Measurements from ENCODE around the gene DYNC2H1.

The DYNC2H1 gene

DNA sequence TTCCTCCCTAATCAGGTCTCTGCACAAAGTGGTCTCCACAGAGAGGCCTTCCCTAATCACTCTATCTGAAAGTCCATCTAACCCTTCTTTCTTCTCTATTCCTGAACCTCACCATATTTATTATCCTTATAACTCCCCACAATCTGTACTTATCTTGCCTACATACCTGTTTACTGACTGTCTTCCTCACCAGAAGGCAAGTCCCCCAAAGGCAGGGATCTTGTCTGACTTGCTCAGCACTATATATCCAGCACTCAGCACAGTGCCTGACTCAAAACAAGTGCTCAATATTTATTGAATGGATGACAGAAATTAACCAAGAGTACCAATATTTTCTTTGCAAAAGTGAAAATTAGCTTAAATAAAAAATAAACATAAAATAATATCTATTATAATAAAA is 22.8 kb upstream of the DYNC2H1 start:
- H3K27ac ChIP-seq (replicated peaks): no peak overlapping the region
- TF ChIP-seq, protein P1, sequence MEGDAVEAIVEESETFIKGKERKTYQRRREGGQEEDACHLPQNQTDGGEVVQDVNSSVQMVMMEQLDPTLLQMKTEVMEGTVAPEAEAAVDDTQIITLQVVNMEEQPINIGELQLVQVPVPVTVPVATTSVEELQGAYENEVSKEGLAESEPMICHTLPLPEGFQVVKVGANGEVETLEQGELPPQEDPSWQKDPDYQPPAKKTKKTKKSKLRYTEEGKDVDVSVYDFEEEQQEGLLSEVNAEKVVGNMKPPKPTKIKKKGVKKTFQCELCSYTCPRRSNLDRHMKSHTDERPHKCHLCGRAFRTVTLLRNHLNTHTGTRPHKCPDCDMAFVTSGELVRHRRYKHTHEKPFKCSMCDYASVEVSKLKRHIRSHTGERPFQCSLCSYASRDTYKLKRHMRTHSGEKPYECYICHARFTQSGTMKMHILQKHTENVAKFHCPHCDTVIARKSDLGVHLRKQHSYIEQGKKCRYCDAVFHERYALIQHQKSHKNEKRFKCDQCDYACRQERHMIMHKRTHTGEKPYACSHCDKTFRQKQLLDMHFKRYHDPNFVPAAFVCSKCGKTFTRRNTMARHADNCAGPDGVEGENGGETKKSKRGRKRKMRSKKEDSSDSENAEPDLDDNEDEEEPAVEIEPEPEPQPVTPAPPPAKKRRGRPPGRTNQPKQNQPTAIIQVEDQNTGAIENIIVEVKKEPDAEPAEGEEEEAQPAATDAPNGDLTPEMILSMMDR (IDR thresholded peaks at IDR 0.05; ENCODE audit: insufficient read depth, low read length): no peak
- TF ChIP-seq GABPA (IDR thresholded peaks at IDR 0.05; ENCODE audit: low read depth) (no peak), POLR2AphosphoS5 (IDR thresholded peaks at IDR 0.05; ENCODE audit: low read depth) (no peak), SPI1 (IDR thresholded peaks at IDR 0.05; ENCODE audit: borderline replicate concordance, low read depth) (no peak)
- TF ChIP-seq, protein P2, sequence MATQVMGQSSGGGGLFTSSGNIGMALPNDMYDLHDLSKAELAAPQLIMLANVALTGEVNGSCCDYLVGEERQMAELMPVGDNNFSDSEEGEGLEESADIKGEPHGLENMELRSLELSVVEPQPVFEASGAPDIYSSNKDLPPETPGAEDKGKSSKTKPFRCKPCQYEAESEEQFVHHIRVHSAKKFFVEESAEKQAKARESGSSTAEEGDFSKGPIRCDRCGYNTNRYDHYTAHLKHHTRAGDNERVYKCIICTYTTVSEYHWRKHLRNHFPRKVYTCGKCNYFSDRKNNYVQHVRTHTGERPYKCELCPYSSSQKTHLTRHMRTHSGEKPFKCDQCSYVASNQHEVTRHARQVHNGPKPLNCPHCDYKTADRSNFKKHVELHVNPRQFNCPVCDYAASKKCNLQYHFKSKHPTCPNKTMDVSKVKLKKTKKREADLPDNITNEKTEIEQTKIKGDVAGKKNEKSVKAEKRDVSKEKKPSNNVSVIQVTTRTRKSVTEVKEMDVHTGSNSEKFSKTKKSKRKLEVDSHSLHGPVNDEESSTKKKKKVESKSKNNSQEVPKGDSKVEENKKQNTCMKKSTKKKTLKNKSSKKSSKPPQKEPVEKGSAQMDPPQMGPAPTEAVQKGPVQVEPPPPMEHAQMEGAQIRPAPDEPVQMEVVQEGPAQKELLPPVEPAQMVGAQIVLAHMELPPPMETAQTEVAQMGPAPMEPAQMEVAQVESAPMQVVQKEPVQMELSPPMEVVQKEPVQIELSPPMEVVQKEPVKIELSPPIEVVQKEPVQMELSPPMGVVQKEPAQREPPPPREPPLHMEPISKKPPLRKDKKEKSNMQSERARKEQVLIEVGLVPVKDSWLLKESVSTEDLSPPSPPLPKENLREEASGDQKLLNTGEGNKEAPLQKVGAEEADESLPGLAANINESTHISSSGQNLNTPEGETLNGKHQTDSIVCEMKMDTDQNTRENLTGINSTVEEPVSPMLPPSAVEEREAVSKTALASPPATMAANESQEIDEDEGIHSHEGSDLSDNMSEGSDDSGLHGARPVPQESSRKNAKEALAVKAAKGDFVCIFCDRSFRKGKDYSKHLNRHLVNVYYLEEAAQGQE (IDR thresholded peaks at IDR 0.05; ENCODE audit: insufficient replicate concordance, low read depth): no peak
- H3K4me3 ChIP-seq (replicated peaks; ENCODE audit: insufficient read depth, low read length): no peak overlapping the region
- no peaks in the 10 kb centered on the region for H3K27me3 ChIP-seq (ENCODE audit: insufficient read depth, poor library complexity, severe bottlenecking)
- no peak for DNase-seq (ENCODE audit: low read depth in 1 of 2, low spot score in 1 of 2)

DNA sequence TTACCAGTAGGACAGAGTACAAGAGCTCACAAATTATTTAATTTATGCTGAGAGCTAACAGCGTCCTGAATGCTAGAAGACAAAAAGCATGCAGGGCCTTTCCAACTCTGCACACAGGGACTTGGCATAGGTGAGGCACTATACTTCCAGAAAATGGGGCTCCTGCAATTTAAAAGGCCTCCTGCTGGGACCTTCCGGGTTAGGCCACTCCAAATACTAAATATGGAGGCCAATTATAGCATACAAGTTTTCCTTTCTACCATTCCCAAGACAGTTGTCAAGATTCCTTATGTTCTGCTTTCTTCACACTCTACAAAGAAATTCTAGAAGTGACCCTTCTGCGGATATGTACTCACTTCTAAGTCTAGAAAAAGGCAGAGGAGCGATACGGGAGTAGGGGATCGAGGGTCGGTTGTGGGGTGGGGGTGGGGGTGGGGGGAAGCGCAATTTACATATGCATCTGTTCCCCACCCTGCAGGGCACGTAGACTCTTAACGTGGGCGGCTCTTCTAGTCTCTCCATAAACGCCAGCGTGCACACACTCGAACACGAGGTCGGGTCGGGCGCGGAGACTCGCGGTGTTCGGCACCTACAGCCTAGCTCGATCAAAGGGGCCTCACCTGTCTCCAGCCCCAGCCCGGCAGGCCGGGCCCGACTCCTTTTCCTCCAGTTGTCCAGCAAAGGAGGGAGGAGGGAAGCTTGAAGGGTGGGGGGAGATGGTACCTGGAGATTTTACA is 18.0 kb upstream of the DYNC2H1 start:
- Histone ChIP-seq H3K4me3 (replicated peaks; ENCODE audit: insufficient read depth, low read length) (peak overlapping the region; percentile 95), H3K27ac (replicated peaks) (peak overlapping the region; percentile 95), H3K27me3 (ENCODE audit: insufficient read depth, poor library complexity, severe bottlenecking) (no peaks in the 10 kb centered on the region)
- peak in 1 of 2 experiments; percentile 50 for DNase-seq (ENCODE audit: low read depth in 1 of 2, low spot score in 1 of 2)
- TF ChIP-seq SPI1 (IDR thresholded peaks at IDR 0.05; ENCODE audit: borderline replicate concordance, low read depth) (no peak), GABPA (IDR thresholded peaks at IDR 0.05; ENCODE audit: low read depth) (no peak)
- TF ChIP-seq, protein P2 (IDR thresholded peaks at IDR 0.05; ENCODE audit: insufficient replicate concordance, low read depth): no peak
- TF ChIP-seq, protein P1 (IDR thresholded peaks at IDR 0.05; ENCODE audit: insufficient read depth, low read length): no peak

DNA sequence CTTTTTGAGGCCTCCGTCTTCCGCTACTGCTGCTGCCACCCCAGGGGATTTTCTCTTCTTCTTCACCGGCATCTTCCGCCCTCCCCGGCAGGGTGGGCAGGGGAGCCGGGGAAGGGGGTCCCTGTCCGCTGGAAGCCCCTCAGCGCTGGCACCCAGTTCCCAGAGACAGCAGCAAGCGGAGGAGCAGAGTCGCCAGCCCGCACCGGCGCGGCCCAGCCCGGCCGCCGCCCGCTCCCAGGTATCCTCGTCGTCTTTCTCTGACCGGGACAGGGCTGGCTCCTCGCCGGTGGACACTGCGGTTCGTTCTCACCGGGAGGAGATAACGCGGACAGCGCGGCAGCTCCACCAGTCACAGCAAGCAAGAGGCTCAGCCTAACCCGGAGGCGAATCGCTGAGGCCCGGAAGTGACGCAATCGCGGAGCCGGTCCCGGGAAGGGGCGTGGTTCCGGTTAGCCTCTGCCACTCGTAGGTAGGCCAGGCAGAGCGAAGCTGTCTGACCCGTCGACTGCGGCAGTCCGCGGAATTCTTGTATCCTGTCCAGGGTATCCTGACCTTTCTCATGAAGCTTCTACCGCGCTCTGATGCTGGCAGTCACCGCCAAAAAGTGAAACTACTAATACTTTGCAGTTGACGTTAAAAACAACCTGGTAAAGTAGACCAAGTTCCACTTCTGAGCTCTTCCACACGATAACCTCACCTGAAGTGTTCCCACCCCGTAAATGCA is 17.3 kb upstream of the DYNC2H1 start, which contains the start of gene DCUN1D5:
Gene DCUN1D5 (minus strand): TSS at position 360 of the 724 bp plus-strand sequence. CDS start 288 bp downstream, at position 72.
- TF ChIP-seq, protein P2 (IDR thresholded peaks at IDR 0.05; ENCODE audit: insufficient replicate concordance, low read depth): peak; percentile 56
- TF ChIP-seq GABPA (IDR thresholded peaks at IDR 0.05; ENCODE audit: low read depth): peak; percentile 95
- no peak for TF ChIP-seq SPI1 (IDR thresholded peaks at IDR 0.05; ENCODE audit: borderline replicate concordance, low read depth)
- TF ChIP-seq POLR2AphosphoS5 (IDR thresholded peaks at IDR 0.05; ENCODE audit: low read depth): peak; percentile 93
- TF ChIP-seq, protein P1 (IDR thresholded peaks at IDR 0.05; ENCODE audit: insufficient read depth, low read length): no peak
- H3K27me3 ChIP-seq (ENCODE audit: insufficient read depth, poor library complexity, severe bottlenecking): no peaks in the 10 kb centered on the region
- peak within 1 kb of the TSS; percentile 95 for H3K27ac ChIP-seq (replicated peaks)
- DNase-seq (ENCODE audit: low read depth in 1 of 2, low spot score in 1 of 2): peak; percentile 87 to 96
- H3K4me3 ChIP-seq (replicated peaks; ENCODE audit: insufficient read depth, low read length): peak within 1 kb of the TSS; percentile 95

Data from HL-60 (cell line).